Vagina (tissue), 2 donors: ENCODE data around the gene PTPN3.

Experiments used
- POLR2A ChIP-seq, 2 donors: fragments of 450-650 bp; IDR thresholded peaks; one replicate each; pipeline ENCODE4 v1.6.1; 2017; ENCODE audit warnings: antibody characterized with exemption in 2 of 2, mild to moderate bottlenecking in 2 of 2, moderate library complexity in 2 of 2
- POLR2AphosphoS5 ChIP-seq, 2 donors: sonication (generic); formaldehyde crosslinking; IDR thresholded peaks; one replicate each; pipeline ENCODE4 v1.9.0; 2017; ENCODE audit warnings: antibody characterized with exemption in 2 of 2, mild to moderate bottlenecking in 2 of 2, low read depth in 1 of 2; ENCODE audit not compliant: insufficient read depth in 1 of 2
- TF ChIP-seq, protein P1 (sequence below), 3 experiments: fragments of 450-650 bp in 2 of 3; fragments of 200-600 bp in 1 of 3; sonication (generic) in 1 of 3; IDR thresholded peaks; one replicate each; pipeline ENCODE4 v1.5.1; 2017 to 2019; ENCODE audit warnings: antibody characterized with exemption in 3 of 3, mild to moderate bottlenecking in 2 of 3, moderate library complexity in 2 of 3

DNA sequence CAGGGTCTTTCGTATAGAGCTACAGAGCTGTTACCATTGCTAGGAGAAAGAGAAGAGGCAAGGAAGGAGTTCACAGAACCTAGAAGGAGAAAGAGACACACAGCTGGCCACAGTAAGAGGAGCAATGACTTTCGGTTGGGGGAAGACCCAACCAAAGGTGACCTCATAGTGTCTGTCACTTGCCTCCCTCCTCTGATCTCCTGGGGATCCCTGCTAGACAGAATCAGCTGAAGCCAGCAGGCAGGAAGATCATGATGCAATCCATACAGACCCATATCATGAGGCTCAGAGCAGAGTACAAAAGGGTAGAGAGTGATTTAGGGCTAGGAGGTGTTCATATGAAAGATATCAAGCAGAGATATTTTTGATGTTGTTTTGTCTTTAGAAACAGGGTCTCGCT is 151.2 kb downstream of the PTPN3 start:
- TF ChIP-seq POLR2A (IDR thresholded peaks at IDR 0.05): no peak
- TF ChIP-seq, protein P1, sequence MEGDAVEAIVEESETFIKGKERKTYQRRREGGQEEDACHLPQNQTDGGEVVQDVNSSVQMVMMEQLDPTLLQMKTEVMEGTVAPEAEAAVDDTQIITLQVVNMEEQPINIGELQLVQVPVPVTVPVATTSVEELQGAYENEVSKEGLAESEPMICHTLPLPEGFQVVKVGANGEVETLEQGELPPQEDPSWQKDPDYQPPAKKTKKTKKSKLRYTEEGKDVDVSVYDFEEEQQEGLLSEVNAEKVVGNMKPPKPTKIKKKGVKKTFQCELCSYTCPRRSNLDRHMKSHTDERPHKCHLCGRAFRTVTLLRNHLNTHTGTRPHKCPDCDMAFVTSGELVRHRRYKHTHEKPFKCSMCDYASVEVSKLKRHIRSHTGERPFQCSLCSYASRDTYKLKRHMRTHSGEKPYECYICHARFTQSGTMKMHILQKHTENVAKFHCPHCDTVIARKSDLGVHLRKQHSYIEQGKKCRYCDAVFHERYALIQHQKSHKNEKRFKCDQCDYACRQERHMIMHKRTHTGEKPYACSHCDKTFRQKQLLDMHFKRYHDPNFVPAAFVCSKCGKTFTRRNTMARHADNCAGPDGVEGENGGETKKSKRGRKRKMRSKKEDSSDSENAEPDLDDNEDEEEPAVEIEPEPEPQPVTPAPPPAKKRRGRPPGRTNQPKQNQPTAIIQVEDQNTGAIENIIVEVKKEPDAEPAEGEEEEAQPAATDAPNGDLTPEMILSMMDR (IDR thresholded peaks at IDR 0.05): no peak
- no peak for TF ChIP-seq POLR2AphosphoS5 (IDR thresholded peaks at IDR 0.05; ENCODE audit: insufficient read depth in 1 of 2, low read depth in 1 of 2)
